ENCODE results near the gene MYO1H.

Gene MYO1H

DNA sequence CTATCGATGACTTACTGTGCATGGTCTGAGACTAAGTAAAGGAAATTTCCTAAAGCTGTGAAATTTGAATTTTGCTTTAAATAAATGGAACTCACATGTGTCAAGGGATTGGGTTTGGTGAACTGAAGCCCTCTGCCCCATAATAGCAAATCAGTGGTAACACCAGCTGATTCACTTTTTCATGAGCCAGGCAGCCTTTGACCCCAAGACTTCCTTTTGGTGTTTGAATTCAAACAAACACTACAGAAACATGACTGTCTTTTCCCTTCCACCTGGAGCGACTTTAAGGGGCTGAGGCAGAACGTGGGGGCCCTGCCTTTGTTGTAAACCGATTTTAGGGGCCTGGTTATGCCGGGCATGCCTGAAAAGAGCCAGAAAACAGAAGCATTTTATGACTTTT lies 100.6 kb downstream of the MYO1H start:
- no peak for DNase-seq (ENCODE audit: low spot score)

DNA sequence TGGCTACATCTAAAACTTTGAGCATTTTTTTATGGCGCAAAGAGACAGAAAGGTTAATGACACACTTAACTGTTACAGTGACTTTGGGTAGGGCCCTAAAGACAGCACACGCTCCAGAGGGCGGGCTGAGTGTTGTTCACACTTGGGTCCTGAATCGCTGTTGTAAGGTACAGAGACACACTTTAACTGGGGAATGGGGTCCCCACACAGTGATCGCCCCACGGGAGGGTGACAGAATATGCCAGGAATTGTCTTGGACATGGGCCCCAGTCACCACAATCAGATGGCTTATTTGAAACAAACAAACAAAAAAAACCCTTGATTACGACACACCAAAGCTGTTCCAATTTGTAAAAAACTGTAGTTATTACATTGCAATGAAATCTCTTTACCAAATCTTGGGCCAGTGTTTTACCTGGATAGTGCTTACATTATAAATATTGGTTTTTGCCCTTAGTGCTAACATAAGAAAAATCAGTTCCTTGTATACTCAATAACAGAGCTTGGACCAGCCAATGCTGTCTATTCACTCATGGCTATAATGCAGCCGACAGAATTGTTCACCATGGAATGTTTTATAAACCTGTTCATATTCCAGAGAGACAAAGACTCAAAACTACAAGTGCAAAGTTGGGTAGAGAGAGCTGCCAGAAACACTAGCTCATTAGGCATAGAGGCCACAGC lies 101.1 kb downstream of the MYO1H start:
- DNase-seq (ENCODE audit: low spot score): no peak

DNA sequence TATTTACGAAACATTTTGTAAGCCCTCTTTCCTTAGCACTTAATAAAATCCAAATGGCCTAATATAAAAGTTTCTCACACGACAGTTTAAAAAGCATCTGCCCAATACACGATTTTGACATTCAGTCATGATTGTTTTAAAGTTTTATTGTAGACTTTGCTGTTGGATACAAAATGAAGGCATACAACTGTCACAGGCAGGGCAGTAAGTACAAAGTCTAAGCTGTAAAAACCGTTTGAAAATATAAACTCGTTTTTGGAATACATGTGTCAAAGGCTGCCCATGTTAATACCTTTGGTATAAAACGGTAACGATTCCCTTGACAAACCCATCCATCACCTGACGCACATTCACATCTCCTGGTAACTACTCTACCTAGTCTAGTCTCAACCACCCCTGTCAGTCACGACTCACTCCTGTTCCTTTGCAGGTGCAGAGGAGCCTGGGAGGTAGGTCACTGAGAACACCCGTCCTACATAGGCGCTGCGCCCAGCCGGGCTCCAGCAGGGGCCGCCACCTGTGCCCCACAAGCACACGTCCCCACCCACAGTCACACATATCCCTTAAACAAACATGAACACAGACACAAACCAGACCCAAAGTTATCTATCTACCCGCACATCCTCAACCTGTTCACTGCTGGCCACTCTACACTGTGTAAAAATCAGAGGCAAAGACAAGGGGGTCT lies 102.3 kb downstream of the MYO1H start:
- DNase-seq (ENCODE audit: low spot score): no peak

DNA sequence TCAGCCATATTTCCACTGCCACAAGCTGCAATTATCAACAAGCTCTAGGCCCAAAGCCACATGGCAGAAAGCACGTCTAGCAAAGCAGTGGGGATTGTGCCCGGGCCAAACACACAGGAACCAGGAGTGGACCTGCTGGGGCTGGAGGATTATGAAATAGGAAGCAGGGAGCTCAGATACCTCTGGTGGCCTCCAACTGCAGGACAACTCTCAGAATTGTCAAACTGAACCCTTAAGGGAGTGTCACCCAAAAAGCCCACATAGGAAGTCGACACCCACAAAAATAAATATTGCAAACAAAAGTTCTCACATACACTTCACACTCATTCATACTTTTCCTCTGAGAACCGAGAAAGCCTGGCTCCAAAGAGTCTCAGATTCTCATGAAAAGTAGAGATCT lies 103.3 kb downstream of the MYO1H start:
- DNase-seq (ENCODE audit: low spot score): no peak

DNA sequence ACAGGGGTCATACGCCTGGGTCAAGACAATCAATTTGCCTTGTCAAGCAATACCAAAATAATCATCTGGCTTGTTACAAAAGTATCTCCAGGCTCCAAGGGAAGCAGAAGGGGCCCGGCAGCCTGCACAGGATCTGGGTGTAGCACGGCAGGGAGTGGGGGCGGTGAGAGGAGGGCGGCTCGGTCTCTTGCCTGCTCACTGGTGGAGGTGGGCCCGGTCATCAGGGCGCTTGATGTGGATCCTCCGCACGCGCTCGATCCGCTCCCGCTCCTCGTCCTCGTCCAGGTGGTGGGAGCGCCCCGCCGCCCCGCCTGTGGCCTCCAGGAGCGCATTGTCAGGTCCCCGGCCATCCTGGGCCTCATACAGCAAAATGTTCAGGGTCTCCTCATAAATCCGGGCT lies 103.7 kb downstream of the MYO1H start:
- no peak for DNase-seq (ENCODE audit: low spot score)

DNA sequence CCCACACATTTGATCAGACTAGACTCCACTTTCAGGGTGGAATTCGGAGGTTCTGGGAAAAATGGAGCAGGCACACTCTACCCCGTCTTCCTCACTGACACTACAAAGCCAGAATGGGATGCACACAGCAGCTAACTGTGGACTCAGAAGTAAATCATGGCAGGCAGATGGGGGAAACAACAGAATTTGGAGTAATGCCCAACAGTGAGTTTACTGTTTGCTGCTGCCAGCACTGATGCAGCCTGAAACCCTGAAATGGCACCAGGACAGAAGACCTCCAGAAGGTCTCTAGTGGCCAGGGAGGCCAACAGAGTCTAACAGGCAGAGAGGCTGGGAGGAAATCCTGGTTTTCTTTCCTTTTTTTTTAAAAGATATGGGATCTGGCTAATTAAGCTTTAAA lies 104.8 kb downstream of the MYO1H start:
- no peak for DNase-seq (ENCODE audit: low spot score)

DNA sequence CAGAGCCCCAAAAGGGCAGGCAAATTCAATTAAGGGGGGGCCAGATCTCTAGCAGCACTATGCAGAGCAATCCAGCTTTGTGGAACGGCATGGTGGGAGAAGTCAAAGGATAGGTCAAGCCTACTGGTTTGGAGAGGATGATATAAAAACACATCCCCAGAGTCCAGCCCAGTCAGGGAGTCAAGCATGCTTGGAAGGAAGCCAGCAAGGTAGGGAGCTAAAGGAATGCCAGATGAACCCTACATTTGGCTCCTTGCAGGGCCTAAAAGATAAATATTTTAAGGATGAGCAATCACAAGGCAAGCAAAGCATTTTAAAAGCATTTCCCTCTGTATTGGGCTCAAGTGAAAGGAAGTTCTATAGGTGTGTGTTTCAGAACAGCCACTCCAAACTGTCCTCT lies 108.0 kb downstream of the MYO1H start:
- no peak for DNase-seq (ENCODE audit: low spot score)

DNA sequence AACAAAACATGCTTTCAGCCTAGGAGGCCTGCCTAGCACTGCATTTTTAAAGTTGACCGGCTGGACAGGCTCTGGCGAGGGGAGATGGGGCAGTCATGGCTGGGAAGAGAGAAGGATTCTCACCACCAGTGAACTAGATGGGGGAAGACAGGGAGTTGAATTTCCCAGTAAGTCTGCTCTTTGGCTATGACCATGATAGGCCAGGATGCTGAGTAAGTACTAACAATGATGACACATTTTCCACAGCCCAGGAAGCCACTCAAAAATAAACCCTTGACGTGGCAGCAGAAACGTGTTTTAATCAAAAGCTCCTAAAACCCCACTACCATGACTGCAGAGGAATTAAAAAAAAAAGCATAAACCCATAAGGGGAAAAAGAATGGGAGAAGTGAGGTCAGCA lies 110.4 kb downstream of the MYO1H start:
- DNase-seq (ENCODE audit: low spot score): no peak

DNA sequence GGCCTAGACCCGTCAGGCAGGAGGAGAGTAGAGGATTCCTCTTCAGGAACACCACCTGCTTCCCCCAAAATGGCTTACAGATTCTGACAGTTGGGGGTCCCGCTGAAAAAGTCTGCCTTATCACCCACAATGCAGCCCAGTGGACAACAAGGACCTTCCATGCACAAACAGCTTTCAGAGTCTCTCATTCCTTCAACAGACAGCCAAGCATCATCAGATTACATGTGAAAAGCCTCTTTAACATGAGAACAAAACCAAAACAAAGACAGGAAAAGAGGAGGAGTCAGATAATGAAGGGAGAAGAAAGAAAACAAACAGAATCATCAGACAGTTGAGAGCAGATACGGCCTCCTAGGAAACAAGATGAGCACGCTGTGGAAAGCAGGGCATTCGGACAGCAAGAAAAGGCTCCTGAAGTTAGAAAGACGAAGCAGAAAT lies 111.1 kb downstream of the MYO1H start:
- no peak for DNase-seq (ENCODE audit: low spot score)

DNA sequence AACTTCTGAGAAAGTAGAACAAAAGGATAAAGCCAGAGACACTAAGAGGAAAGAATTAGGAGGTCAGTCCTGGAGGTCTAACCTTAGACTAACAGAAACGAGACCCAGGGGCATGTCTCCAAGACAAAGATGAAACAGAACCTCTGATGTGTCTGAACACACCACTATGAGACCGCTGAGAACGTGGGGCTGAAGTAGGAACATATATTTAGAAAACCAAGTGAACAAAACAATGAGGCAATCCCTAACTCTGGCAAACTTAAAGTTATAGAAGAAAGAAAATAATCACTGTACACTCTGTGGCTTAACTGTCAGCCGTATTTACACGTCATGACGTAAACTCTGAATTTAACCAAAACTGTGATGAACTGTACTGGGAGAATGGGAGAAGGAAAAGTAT lies 111.5 kb downstream of the MYO1H start:
- DNase-seq (ENCODE audit: low spot score): no peak

DNA sequence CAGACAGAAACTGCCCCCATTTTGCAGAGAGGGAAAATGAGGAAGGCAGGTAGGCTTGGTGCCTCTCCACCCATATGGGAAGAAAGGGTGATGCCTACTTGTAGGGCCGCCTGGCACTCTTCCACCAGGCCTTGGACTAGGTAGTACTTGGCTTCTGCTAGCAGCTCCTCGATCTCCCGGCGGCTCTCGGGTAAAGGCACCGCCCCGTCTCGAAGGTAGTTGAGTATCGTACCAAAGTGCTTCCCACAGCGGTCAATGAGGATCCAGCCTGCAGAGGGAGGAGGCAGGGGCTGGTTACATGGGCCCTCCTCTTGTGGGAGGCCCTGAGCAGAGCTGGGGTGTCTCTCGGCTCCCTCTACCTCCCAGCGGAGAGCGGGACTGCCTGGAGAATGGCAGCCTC lies 112.8 kb downstream of the MYO1H start:
- no peak for DNase-seq (ENCODE audit: low spot score)

DNA sequence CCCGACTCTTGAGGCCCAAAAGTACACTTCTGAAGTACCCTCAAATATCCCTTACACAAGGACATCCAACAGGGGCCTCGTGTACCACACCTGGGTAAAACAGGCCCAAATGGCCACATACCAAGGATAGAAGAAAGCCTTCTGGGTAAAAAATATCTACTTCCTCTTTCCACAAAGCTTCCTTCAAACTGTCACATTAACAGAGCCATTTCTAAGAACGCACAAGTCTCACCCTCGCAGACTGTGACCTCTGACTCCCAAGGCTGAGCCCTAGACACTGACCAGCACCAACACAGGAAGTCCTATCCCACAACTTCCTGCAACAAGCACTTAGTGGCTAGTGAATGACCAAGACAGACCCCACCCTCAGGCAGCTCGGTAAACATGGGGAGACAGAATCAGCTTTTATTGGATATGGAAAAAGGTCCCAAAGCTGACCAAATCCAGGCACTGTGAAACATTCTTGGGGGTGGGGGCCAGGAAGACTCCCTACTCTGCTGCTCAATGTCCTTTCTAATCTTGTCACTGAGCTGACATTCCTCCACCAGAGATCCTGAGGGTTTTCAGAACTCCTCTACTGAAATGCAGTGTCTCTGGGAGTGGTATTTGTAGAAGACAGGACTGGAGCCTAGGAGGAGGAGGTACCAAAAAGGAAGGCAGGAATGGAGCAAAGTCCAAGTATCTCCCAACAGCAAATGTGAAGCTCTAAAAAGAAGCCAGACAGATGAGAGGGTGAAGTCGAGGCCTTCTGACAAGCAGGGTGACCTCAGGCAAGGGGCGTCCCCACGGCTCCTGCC lies 113.5 kb downstream of the MYO1H start:
- no peak for DNase-seq (ENCODE audit: low spot score)

DNA sequence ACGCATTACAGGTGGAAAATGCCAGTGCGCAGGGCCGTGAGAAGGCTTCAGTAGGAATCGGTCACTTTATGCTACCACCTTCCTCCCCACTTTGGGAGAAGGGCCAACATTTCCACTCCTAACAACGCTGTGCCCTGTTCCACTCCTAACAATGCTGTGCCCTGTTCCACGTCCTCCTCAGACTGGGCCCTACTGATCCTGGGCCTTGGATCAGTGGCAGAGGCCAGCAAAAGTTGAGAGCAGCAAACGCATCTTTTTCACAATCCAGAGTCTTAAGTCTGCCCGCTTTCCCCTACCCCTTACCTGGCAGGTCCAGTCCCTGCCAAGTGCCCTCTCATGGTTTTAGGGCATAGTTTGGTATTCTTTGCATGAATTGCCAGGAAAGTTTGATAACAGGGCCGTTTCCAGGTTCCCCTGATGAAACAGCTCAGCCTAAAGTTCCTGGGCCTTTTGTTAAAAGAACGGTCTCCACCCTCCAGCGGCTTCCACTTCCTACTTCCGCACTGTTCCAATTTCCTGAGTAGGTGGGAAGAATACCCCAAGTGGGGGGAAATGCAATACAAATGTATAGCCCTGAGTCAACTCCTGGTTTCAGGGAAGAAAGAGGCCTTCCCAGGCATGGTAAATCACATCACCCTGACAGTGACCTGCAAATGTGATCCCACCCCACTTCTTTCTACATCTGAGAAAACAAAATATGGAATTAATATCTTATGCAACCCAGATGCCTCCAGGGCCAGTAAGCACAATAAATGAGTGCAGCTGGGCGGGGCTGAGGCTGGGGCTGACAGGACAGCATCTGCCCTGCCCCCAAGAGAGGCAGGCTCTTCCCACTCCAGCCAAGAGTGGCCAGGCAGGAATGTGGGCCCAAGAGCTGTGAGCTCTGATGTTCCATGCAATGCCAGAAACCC lies 114.4 kb downstream of the MYO1H start:
- no peak for DNase-seq (ENCODE audit: low spot score)

DNA sequence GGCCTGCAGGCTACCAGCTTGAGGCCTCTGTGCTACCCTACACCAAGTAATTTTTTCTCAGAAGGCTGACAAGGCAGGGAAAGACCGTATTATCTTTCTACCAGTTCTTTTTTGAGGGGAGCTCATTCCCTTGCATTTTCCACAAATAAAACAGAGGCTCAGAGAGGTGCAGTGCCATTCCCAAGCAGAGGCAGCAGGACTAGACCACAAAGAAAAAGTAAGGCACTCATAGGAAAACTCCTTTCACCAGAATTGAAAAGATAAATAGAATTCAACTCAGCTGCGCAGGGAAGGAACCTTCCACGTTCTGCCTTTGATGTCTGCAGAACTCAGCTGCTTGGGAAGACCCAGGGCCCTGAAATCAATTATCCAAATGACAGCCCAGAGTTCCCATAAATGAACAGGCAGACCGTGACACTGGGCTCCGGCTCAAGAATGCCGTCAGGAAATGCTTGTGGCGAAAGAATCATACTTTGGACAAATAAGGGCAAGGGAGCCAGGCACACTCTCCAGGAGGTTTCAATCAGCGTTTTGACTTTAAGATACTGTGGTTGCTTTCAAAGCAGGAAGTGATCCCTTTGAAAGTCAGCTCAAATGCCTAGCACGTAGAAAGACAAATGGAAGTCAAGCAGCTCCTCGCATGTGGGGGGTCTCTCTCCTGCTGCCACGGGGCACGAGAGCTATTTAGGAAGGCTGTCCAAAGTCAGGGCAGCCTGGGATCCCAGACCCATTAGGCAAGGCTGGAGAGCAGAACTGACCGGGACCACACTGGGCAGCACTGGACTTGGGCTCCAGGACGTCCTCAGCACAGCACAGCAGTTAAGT lies 115.4 kb downstream of the MYO1H start:
- no peak for DNase-seq (ENCODE audit: low spot score)

DNA sequence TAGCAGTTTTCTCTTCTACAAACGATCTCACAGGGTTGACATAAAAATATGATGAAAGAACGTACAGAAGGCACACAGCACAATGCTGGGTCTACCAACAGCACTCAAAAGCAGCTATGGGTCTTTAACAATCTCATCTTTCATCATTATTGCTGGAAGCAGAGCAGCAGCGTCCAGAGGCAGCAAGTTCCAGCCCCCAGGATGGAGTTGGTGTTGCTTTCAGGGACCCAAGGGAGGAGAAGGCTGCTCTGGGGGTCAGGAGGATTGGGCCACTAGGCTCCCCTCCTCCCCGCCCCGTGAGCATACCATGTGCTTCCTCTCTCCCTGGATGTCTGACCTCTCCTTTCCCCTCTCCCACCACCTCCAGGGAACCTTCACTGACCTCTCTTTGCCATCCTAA lies 116.1 kb downstream of the MYO1H start:
- no peak for DNase-seq (ENCODE audit: low spot score)

DNA sequence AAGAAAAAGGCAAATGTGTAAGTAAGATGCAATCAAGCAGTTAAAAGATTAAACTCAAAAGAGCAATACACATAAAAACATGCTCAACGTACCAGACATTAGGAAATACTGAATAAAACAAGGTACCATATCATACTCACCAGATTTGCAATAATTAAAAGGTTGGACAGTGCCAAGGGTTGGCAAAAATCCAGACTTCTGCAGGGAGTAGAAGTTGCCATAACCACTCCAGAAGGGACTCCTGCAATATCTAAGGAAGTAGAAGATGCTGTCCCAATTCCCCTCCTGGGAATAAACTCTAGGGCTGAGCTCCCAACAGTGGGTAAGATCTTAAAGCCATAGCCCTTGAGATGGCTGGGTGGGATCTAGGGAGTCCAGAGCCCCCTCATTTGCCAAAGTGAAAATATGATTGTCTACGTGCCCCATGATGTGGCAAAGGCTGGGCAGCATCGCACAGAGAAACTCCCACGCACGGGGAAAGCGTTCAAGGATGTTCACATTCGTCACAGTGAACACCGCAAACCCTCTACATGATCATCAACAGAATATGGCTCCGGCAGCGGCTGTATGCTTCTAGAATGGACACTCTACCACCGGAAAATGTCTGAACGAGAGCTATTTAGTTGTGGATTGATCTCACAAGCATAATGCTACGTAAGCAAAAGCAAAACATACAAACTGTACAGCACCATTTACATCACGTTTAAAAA lies 117.1 kb downstream of the MYO1H start:
- DNase-seq (ENCODE audit: low spot score): no peak

DNA sequence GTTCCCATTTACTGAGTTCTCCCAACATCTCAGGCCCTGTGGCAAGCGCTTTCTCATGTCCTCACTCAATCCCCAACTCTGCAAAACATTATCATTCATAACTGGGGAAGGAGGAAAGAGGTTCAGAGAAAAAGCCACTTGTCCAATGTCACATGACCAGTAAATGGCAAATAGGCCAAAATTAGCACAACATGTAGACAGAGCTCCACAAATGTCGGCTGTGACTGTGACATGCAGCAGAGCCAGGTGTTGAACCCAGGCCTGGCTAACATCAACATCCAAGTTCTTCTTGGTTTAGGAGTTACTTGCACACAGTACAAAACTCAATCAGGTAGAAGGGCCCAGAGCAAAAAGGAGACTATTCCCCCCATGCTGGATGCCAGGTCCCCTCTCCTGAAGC lies 118.6 kb downstream of the MYO1H start:
- DNase-seq (ENCODE audit: low spot score): no peak

DNA sequence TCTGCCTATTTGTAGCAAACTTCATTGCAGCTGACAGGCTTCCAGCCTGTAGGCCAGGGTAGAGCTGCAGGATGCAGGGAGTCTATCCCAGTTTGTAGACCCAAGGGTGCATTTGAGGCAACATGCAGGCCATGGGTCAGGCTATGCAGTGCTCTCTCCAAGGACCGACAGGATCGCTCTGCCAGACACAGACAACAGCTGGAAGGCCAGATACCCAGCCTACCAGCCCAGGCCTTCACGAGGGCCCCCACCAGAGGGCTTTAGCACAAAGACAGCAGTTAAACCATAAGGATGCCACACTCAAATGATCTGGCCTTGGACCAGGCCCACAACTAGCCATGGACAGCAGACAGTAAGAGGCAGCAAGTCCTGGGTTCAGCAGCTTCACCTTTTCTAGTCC lies 119.1 kb downstream of the MYO1H start:
- no peak for DNase-seq (ENCODE audit: low spot score)

DNA sequence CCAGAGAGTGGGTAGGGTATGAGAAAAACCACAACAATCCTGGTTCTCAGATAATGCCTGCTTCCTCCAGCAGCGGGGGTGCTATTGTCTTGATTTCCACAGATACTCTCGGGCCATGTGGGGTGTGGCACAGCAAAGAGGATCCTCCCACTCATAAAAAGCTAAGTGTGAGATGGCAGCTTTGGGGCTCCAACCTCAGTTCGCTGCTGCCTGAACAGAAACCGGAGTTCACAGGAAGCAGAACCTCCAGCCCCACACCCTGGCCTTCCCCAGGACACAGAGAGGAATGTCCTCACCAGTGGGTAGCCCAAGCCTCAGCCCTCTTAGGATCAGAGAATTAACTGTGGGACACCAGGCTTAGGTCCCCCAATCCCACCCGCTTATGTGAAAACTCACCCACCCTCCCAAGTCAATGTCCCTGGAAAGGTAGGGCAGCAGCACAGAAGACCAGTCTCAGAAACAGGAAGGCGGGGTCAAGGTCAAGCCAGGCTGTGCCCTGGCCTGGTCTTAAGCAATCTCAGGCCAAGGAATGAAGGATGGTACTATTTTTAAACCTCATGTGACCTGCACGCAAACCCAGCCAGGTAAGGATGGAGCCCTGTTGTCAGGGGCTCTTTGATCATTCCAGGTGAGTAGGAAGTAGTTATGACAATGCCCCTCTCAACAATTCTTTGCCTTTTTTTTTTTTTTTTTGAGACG lies 120.4 kb downstream of the MYO1H start:
- DNase-seq (ENCODE audit: low spot score): no peak

DNA sequence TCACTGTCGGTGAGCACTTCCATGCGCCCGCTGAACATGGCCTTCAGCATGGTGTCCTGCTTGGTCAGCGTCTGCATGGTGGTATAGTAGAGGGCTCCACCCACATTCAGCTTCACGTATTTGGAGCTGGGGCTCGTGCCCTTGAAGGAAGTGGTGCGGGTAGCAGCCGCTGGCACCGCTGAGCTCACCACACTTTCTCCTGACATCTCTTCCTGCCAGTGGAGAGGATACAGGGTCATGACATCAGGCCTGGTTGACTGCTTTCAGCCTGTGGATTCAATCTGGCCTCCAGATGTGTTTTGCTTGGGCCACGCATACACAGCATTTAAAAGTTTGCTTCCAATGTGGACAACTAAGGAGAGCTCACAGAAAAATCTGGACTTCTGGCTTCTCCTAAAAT lies 121.8 kb downstream of the MYO1H start:
- DNase-seq (ENCODE audit: low spot score): no peak
